HG02840 (cell line): ENCODE results near the gene APBB3.
"Not testable (repeated sequence)": the region's sequence is repeated elsewhere in the genome, so short reads cannot be mapped to it uniquely, and the experiment has no call there.

Experiments used
- ATAC-seq: cut with Tn5 transposase; IDR thresholded peaks from one replicate; pipeline ENCODE4 v1.9.1; 2021; ENCODE audit warnings: mild to moderate bottlenecking, moderate library complexity, moderate number of reproducible peaks; ENCODE audit not compliant: unreplicated experiment, low FRiP score

APBB3 gene

GRCh38 chr5:140579188-140579747 is 14.9 kb upstream of the APBB3 start:
- not testable (repeated sequence) for ATAC-seq

GRCh38 chr5:140576776-140577201 is 12.4 kb upstream of the APBB3 start:
- no peak for ATAC-seq

GRCh38 chr5:140575309-140575708 is 10.9 kb upstream of the APBB3 start:
- ATAC-seq: no peak

GRCh38 chr5:140574165-140574564 is 9.8 kb upstream of the APBB3 start:
- ATAC-seq: no peak

- no peak for ATAC-seq
Observed at GRCh38 chr5:140573683-140574082, 9.3 kb upstream of the APBB3 start.

- no peak for ATAC-seq
Observed at GRCh38 chr5:140571105-140571504, 6.7 kb upstream of the APBB3 start.

- no peak for ATAC-seq
Observed at GRCh38 chr5:140570488-140570887, 6.1 kb upstream of the APBB3 start.

- ATAC-seq: no peak
Observed at GRCh38 chr5:140570058-140570457, 5.7 kb upstream of the APBB3 start.

- ATAC-seq: no peak
Observed at GRCh38 chr5:140569197-140569596, 4.8 kb upstream of the APBB3 start.

GRCh38 chr5:140568443-140569063 is 4.2 kb upstream of the APBB3 start:
- ATAC-seq: no peak

- ATAC-seq: no peak
Observed at GRCh38 chr5:140567871-140568270, 3.5 kb upstream of the APBB3 start.

- ATAC-seq: no peak
Observed at GRCh38 chr5:140567136-140567818, 2.9 kb upstream of the APBB3 start.

- ATAC-seq: no peak
Observed at GRCh38 chr5:140566665-140567064, 2.3 kb upstream of the APBB3 start.

GRCh38 chr5:140565780-140566095 is 1.3 kb upstream of the APBB3 start:
- ATAC-seq: no peak

- ATAC-seq: no peak
Observed at GRCh38 chr5:140565024-140565779, 804 bp upstream of the APBB3 start.

- ATAC-seq: no peak
Observed at GRCh38 chr5:140563596-140563995, 802 bp downstream of the APBB3 start.

- no peak for ATAC-seq
Observed at GRCh38 chr5:140561753-140562523, 2.5 kb downstream of the APBB3 start.

GRCh38 chr5:140560227-140560626 is 4.2 kb downstream of the APBB3 start:
- ATAC-seq: no peak

GRCh38 chr5:140558542-140558941 is 5.9 kb downstream of the APBB3 start:
- ATAC-seq: no peak

GRCh38 chr5:140557965-140558364 is 6.4 kb downstream of the APBB3 start:
- ATAC-seq: no peak
